Measurements from ENCODE around the gene PRLH. TPM values are rescaled to one million over a fixed set of nuclear protein-coding genes. Genes with fewer than 3 reads are reported as not detected.

The PRLH gene
- polyA plus RNA-seq, 4 donors: not detected

DNA sequence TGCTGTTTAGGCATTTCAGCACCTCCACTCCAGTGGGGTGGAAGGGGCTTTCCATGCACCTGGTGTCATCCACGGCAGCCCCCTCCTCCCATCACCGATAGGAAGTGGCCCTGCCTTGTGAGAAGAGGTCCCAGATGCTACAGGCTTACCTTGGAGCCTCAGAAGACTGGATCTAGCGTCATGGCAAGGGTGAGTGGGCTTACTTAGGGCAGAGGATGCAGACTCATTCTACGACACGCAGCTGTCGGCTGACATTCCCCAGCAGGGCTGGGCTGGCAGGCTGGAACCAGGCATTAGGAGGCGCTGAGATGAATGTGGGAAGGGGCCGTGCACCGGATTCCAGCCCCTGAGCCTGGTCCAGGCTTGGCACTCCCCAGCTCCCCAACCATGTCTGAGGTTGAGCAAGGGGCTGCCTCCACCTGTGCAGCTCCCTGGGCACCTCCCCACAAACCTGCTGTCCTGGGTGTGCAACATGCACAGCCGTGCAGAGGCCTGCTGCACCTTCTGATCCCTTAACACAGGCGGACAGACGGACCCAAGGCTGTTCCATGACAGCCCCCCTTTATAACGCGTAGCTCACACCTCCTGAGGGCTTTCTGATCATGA is 1.7 kb upstream of the PRLH start:
- H3K4me3 ChIP-seq (ENCODE audit: low read depth in 1 of 3, low read length in 3 of 3): no peak overlapping the region
- 79 to 88% (median 85%) methylated on average over 14 of the region's 14 CpGs for WGBS, 3 donors
- FAIRE-seq (no peak), DNase-seq (no peak)
- no peak overlapping the region for H3K27ac ChIP-seq (ENCODE audit: low read depth in 1 of 3, low read length in 2 of 3)
- H3K27me3 ChIP-seq (ENCODE audit: control insufficient read depth in 3 of 3, insufficient read depth in 3 of 3, low read length in 3 of 3): peaks cover 0 to 10% (median 7%) of the 10 kb centered on the region in 3 donors
- no peaks in the 10 kb centered on the region for H3K36me3 ChIP-seq (ENCODE audit: control insufficient read depth in 3 of 3, insufficient read depth in 2 of 3, low read depth in 1 of 3, low read length in 3 of 3)
- H3K9me3 ChIP-seq (ENCODE audit: control insufficient read depth in 2 of 2, insufficient read depth in 1 of 2, low read depth in 1 of 2, low read length in 1 of 2): no peaks in the 10 kb centered on the region
- no peaks in the 10 kb centered on the region for H3K4me1 ChIP-seq (ENCODE audit: control insufficient read depth in 3 of 3, insufficient read depth in 2 of 3, low read depth in 1 of 3, low read length in 2 of 3)

DNA sequence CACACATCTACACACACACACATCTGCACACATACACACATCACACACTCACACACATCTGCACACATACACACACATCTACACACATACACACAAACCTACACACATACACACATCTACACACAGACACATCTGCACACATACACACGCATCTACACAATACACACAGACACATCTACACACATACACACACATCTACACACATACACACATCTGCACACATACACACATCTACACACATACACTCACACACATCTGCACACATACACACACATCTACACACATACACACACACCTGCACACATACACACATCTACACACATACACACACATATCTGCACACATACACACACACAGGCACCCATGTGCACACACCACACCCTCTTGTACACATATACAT is 400 bp upstream of the PRLH start:
- Histone ChIP-seq H3K4me3 (ENCODE audit: low read depth in 1 of 3, low read length in 3 of 3) (no peak overlapping the region), H3K27ac (ENCODE audit: low read depth in 1 of 3, low read length in 2 of 3) (no peak overlapping the region), H3K9me3 (ENCODE audit: control insufficient read depth in 2 of 2, insufficient read depth in 1 of 2, low read depth in 1 of 2, low read length in 1 of 2) (no peaks in the 10 kb centered on the region), H3K4me1 (ENCODE audit: control insufficient read depth in 3 of 3, insufficient read depth in 2 of 3, low read depth in 1 of 3, low read length in 2 of 3) (no peaks in the 10 kb centered on the region), H3K36me3 (ENCODE audit: control insufficient read depth in 3 of 3, insufficient read depth in 2 of 3, low read depth in 1 of 3, low read length in 3 of 3) (no peaks in the 10 kb centered on the region), H3K27me3 (ENCODE audit: control insufficient read depth in 3 of 3, insufficient read depth in 3 of 3, low read length in 3 of 3) (peaks cover 0 to 10% (median 7%) of the 10 kb centered on the region in 3 donors)
- FAIRE-seq: no peak
- 92 to 94% (median 94%) methylated on average over 1 of the region's 1 CpG for WGBS, 3 donors
- DNase-seq: no peak

DNA sequence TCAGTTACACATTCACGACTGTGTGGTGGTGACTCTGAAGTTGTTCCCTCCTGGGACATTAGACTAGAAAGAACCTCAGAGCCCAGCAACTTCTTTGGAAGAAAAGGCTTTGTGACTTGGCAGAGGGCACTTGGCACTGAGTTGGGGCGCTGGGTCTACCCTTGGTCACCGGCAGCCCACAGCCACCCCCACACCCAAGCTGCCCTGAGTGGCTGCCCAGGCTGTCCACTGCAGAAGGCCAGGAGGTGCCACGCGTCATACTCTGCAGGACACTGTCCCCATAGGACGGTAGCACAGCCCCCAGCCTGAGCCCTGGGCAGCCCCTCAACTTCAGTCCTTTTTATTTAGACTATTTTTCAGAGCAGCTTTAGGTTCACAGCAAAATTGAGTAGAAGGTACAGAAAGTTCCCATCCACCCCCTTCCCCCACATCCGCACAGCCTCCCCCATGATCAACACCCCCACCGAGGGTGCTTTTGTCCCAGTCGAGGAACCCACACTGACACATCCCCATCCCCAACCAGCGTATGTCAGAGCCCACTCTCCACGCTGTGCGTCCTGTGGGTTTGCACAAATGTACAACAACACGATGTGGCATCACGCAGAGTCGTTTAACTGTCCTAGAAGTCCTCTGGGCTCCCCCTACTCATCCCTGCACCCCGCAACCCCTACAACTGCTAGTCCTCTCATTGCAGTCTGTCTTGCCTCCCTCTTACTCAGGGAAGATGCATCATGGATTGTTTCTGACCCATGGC is 1.1 kb downstream of the PRLH start:
- no peak for DNase-seq
- no peak overlapping the region for H3K27ac ChIP-seq (ENCODE audit: low read depth in 1 of 3, low read length in 2 of 3)
- FAIRE-seq: no peak

GRCh38 chr2:237568121-237568660 is 1.8 kb downstream of the PRLH start:
- no peaks in the 10 kb centered on the region for H3K4me1 ChIP-seq (ENCODE audit: control insufficient read depth in 3 of 3, insufficient read depth in 2 of 3, low read depth in 1 of 3, low read length in 2 of 3)
- H3K27ac ChIP-seq (ENCODE audit: low read depth in 1 of 3, low read length in 2 of 3): no peak overlapping the region
- H3K9me3 ChIP-seq (ENCODE audit: control insufficient read depth in 2 of 2, insufficient read depth in 1 of 2, low read depth in 1 of 2, low read length in 1 of 2): no peaks in the 10 kb centered on the region
- DNase-seq (no peak), FAIRE-seq (no peak)
- H3K36me3 ChIP-seq (ENCODE audit: control insufficient read depth in 3 of 3, insufficient read depth in 2 of 3, low read depth in 1 of 3, low read length in 3 of 3): no peaks in the 10 kb centered on the region
- WGBS, 3 donors: 51 to 75% (median 59%) methylated on average over 9 of the region's 9 CpGs
- H3K27me3 ChIP-seq (ENCODE audit: control insufficient read depth in 3 of 3, insufficient read depth in 3 of 3, low read length in 3 of 3): peaks cover 0 to 10% (median 7%) of the 10 kb centered on the region in 3 donors
- no peak overlapping the region for H3K4me3 ChIP-seq (ENCODE audit: low read depth in 1 of 3, low read length in 3 of 3)

More for the DNA sequence above, 1.1 kb downstream of the PRLH start:
- Histone ChIP-seq H3K27me3 (ENCODE audit: control insufficient read depth in 3 of 3, insufficient read depth in 3 of 3, low read length in 3 of 3) (peaks cover 0 to 10% (median 7%) of the 10 kb centered on the region in 3 donors), H3K9me3 (ENCODE audit: control insufficient read depth in 2 of 2, insufficient read depth in 1 of 2, low read depth in 1 of 2, low read length in 1 of 2) (no peaks in the 10 kb centered on the region), H3K4me1 (ENCODE audit: control insufficient read depth in 3 of 3, insufficient read depth in 2 of 3, low read depth in 1 of 3, low read length in 2 of 3) (no peaks in the 10 kb centered on the region), H3K4me3 (ENCODE audit: low read depth in 1 of 3, low read length in 3 of 3) (no peak overlapping the region), H3K36me3 (ENCODE audit: control insufficient read depth in 3 of 3, insufficient read depth in 2 of 3, low read depth in 1 of 3, low read length in 3 of 3) (no peaks in the 10 kb centered on the region)
- WGBS, 3 donors: 85 to 88% (median 87%) methylated on average over 16 of the region's 16 CpGs

- Histone ChIP-seq H3K4me3 (ENCODE audit: low read depth in 1 of 3, low read length in 3 of 3) (no peak overlapping the region), H3K27ac (ENCODE audit: low read depth in 1 of 3, low read length in 2 of 3) (no peak overlapping the region), H3K9me3 (ENCODE audit: control insufficient read depth in 2 of 2, insufficient read depth in 1 of 2, low read depth in 1 of 2, low read length in 1 of 2) (no peaks in the 10 kb centered on the region), H3K4me1 (ENCODE audit: control insufficient read depth in 3 of 3, insufficient read depth in 2 of 3, low read depth in 1 of 3, low read length in 2 of 3) (no peaks in the 10 kb centered on the region), H3K27me3 (ENCODE audit: control insufficient read depth in 3 of 3, insufficient read depth in 3 of 3, low read length in 3 of 3) (peaks cover 0 to 10% (median 5%) of the 10 kb centered on the region in 3 donors), H3K36me3 (ENCODE audit: control insufficient read depth in 3 of 3, insufficient read depth in 2 of 3, low read depth in 1 of 3, low read length in 3 of 3) (peaks cover 0 to 4% (median 0%) of the 10 kb centered on the region in 3 donors)
- FAIRE-seq (no peak), DNase-seq (no peak)
- 91 to 92% (median 91%) methylated on average over 5 of the region's 5 CpGs for WGBS, 3 donors
These were observed 2.7 kb downstream of the PRLH start for GRCh38 chr2:237569041-237569440.

DNA sequence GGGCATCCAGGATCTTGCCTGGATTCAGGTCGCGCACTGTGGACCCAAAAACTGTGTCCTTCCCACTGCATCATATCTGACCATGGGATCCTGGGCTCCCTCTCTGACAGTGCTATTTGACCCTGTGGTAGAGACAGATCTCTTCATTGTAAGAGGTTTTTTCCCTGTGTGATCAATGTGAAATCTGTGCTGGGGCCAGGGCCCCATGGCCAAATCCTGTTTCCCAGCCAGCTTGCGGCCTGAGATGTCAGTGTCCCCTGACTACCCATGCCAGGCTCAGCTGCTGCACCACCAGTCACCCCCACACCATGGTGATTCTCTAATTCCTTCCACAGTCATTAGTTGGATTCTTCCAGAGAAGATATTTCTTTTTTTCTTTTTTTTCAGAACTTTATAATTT is 3.5 kb downstream of the PRLH start:
- peaks cover 0 to 3% (median 0%) of the 10 kb centered on the region in 3 donors for H3K27me3 ChIP-seq (ENCODE audit: control insufficient read depth in 3 of 3, insufficient read depth in 3 of 3, low read length in 3 of 3)
- no peak overlapping the region for H3K4me3 ChIP-seq (ENCODE audit: low read depth in 1 of 3, low read length in 3 of 3)
- H3K4me1 ChIP-seq (ENCODE audit: control insufficient read depth in 3 of 3, insufficient read depth in 2 of 3, low read depth in 1 of 3, low read length in 2 of 3): no peaks in the 10 kb centered on the region
- FAIRE-seq (no peak), DNase-seq (no peak)
- H3K27ac ChIP-seq (ENCODE audit: low read depth in 1 of 3, low read length in 2 of 3): no peak overlapping the region
- no peaks in the 10 kb centered on the region for H3K9me3 ChIP-seq (ENCODE audit: control insufficient read depth in 2 of 2, insufficient read depth in 1 of 2, low read depth in 1 of 2, low read length in 1 of 2)
- peaks cover 0 to 13% (median 0%) of the 10 kb centered on the region in 3 donors for H3K36me3 ChIP-seq (ENCODE audit: control insufficient read depth in 3 of 3, insufficient read depth in 2 of 3, low read depth in 1 of 3, low read length in 3 of 3)
- 94 to 100% (median 95%) methylated on average over 3 of the region's 3 CpGs for WGBS, 3 donors

- Histone ChIP-seq H3K36me3 (ENCODE audit: control insufficient read depth in 3 of 3, insufficient read depth in 2 of 3, low read depth in 1 of 3, low read length in 3 of 3) (peaks cover 0 to 22% (median 0%) of the 10 kb centered on the region in 3 donors), H3K27me3 (ENCODE audit: control insufficient read depth in 3 of 3, insufficient read depth in 3 of 3, low read length in 3 of 3) (peaks cover 0 to 2% (median 0%) of the 10 kb centered on the region in 3 donors), H3K9me3 (ENCODE audit: control insufficient read depth in 2 of 2, insufficient read depth in 1 of 2, low read depth in 1 of 2, low read length in 1 of 2) (no peaks in the 10 kb centered on the region), H3K27ac (ENCODE audit: low read depth in 1 of 3, low read length in 2 of 3) (no peak overlapping the region), H3K4me3 (ENCODE audit: low read depth in 1 of 3, low read length in 3 of 3) (no peak overlapping the region), H3K4me1 (ENCODE audit: control insufficient read depth in 3 of 3, insufficient read depth in 2 of 3, low read depth in 1 of 3, low read length in 2 of 3) (no peaks in the 10 kb centered on the region)
- 76 to 84% (median 78%) methylated on average over 9 of the region's 9 CpGs for WGBS, 3 donors
- FAIRE-seq (no peak), DNase-seq (no peak)
These were observed 4.5 kb downstream of the PRLH start for GRCh38 chr2:237570776-237571335.

DNA sequence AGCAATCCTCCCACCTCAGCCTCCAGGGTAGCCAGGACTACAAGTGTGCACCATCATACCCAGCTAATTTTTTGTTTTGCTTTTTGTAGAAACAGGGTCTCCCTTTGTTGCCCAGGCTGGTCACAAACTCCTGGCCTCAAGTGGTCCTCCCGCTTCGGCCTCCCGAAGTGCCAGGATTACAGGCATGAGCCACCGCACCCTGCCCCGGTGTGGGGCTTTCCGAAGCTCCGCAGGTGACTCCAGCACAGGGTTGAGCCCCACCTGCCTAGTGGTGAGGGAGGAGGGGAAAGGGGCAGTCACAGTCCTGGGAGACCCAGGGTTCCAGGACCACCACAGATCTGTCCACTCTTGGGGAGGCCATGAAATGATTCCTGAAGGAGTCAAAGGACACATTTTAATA is 5.2 kb downstream of the PRLH start:
- no peak overlapping the region for H3K4me3 ChIP-seq (ENCODE audit: low read depth in 1 of 3, low read length in 3 of 3)
- H3K27me3 ChIP-seq (ENCODE audit: control insufficient read depth in 3 of 3, insufficient read depth in 3 of 3, low read length in 3 of 3): peaks cover 0 to 2% (median 0%) of the 10 kb centered on the region in 3 donors
- H3K27ac ChIP-seq (ENCODE audit: low read depth in 1 of 3, low read length in 2 of 3): no peak overlapping the region
- WGBS, 3 donors: 80 to 92% (median 91%) methylated on average over 7 of the region's 7 CpGs
- H3K9me3 ChIP-seq (ENCODE audit: control insufficient read depth in 2 of 2, insufficient read depth in 1 of 2, low read depth in 1 of 2, low read length in 1 of 2): no peaks in the 10 kb centered on the region
- H3K36me3 ChIP-seq (ENCODE audit: control insufficient read depth in 3 of 3, insufficient read depth in 2 of 3, low read depth in 1 of 3, low read length in 3 of 3): peaks cover 0 to 29% (median under 1%) of the 10 kb centered on the region in 3 donors
- FAIRE-seq (no peak), DNase-seq (no peak)
- H3K4me1 ChIP-seq (ENCODE audit: control insufficient read depth in 3 of 3, insufficient read depth in 2 of 3, low read depth in 1 of 3, low read length in 2 of 3): no peaks in the 10 kb centered on the region
